AG10803 (cell line): ENCODE data around the gene IQCE.

ENCODE experiments used
- DNase-seq: peaks from one replicate; pipeline ENCODE4 v3.0.0; 2010; ENCODE audit warnings: low read depth
- H3K4me3 ChIP-seq: 2 replicates; pipeline ENCODE4 v1.5.1; 2011; ENCODE audit warnings: mild to moderate bottlenecking, low read length, control low read depth
- CTCF ChIP-seq: conservative IDR thresholded peaks from 2 replicates; pipeline ENCODE4 v1.5.1; 2011; ENCODE audit warnings: mild to moderate bottlenecking, low read length, control low read depth, inconsistent platforms

The IQCE gene

GRCh38 chr7:2643386-2644219 lies 84.8 kb downstream of the IQCE start:
- no peak for DNase-seq
- H3K4me3 ChIP-seq, result no peak overlapping the region
- no peak for TF ChIP-seq CTCF

GRCh38 chr7:2644220-2644561 lies 85.4 kb downstream of the IQCE start:
- no peak overlapping the region for H3K4me3 ChIP-seq
- DNase-seq, result no peak
- TF ChIP-seq CTCF, result no peak

- DNase-seq, result no peak
- TF ChIP-seq CTCF, result no peak
- no peak overlapping the region for H3K4me3 ChIP-seq
Observed at GRCh38 chr7:2644562-2645273, 85.9 kb downstream of the IQCE start.

- DNase-seq, result peak; percentile 40
- TF ChIP-seq CTCF, result no peak
- no peak overlapping the region for H3K4me3 ChIP-seq
Observed at GRCh38 chr7:2645274-2645868, 86.6 kb downstream of the IQCE start.

GRCh38 chr7:2646336-2646679 lies 87.5 kb downstream of the IQCE start:
- DNase-seq, result no peak
- no peak for TF ChIP-seq CTCF
- H3K4me3 ChIP-seq, result no peak overlapping the region

GRCh38 chr7:2646680-2647571 lies 88.1 kb downstream of the IQCE start:
- H3K4me3 ChIP-seq, result no peak overlapping the region
- no peak for DNase-seq
- TF ChIP-seq CTCF, result no peak
